Fibroblast of lung (primary cell): ENCODE data around the gene FHIT. TPM values are rescaled to one million over a fixed set of nuclear protein-coding genes. Genes with fewer than 3 reads are reported as not detected.

Experiments used
- DNase-seq, 2 donors: peaks; one replicate each; pipeline versions ENCODE4 v3.0.0 to v3.0.0-alpha.2; 2010; ENCODE audit warnings: low read depth in 2 of 2
- H2AFZ ChIP-seq: 2 replicates; pipeline ENCODE4 v1.5.1; 2012; ENCODE audit warnings: low read length, control low read depth, inconsistent platforms
- H3K27ac ChIP-seq: 2 replicates; pipeline ENCODE4 v1.5.1; 2011; ENCODE audit warnings: low read length, control low read depth; ENCODE audit not compliant: insufficient read depth
- H3K27me3 ChIP-seq: 2 replicates; pipeline ENCODE4 v1.5.1; 2011; ENCODE audit warnings: mild to moderate bottlenecking, low read length; ENCODE audit not compliant: control insufficient read depth, insufficient read depth
- H3K36me3 ChIP-seq: 2 replicates; pipeline ENCODE4 v1.5.1; 2011; ENCODE audit warnings: low read length; ENCODE audit not compliant: control insufficient read depth, insufficient read depth
- H3K4me1 ChIP-seq: 2 replicates; pipeline ENCODE4 v1.5.1; 2011; ENCODE audit warnings: low read length; ENCODE audit not compliant: control insufficient read depth, insufficient read depth; ENCODE audit errors: extremely low read depth
- H3K4me2 ChIP-seq: 2 replicates; pipeline ENCODE4 v1.5.1; 2011; ENCODE audit warnings: low read length, control low read depth; ENCODE audit not compliant: insufficient read depth; ENCODE audit errors: extremely low read depth
- H3K4me3 ChIP-seq, 4 experiments: fragments of 200-600 bp in 1 of 4; sonication (generic) in 1 of 4; replicated peaks in 1 of 4; 2 replicates each; pipeline ENCODE4 v1.5.1; 2011 to 2016; ENCODE audit warnings: low read length in 4 of 4, low read depth in 3 of 4, mild to moderate bottlenecking in 3 of 4, control low read depth in 2 of 4, inconsistent platforms in 1 of 4, mixed read lengths in 1 of 4; ENCODE audit not compliant: insufficient read depth in 1 of 4; ENCODE audit errors: control extremely low read depth in 1 of 4
- H3K79me2 ChIP-seq: 2 replicates; pipeline ENCODE4 v1.5.1; 2012; ENCODE audit warnings: mild to moderate bottlenecking, low read length, inconsistent platforms; ENCODE audit not compliant: control insufficient read depth, insufficient read depth
- H3K9ac ChIP-seq: 2 replicates; pipeline ENCODE4 v1.5.1; 2011; ENCODE audit warnings: mild to moderate bottlenecking, low read length, control low read depth; ENCODE audit not compliant: insufficient read depth
- H3K9me3 ChIP-seq: 2 replicates; pipeline ENCODE4 v1.5.1; 2012; ENCODE audit warnings: low read depth, low read length; ENCODE audit not compliant: control insufficient read depth, insufficient read depth
- H4K20me1 ChIP-seq: 2 replicates; pipeline ENCODE4 v1.5.1; 2011; ENCODE audit warnings: low read length; ENCODE audit not compliant: control insufficient read depth, insufficient read depth; ENCODE audit errors: extremely low read depth
- EZH2 ChIP-seq: IDR thresholded peaks from 2 replicates; pipeline ENCODE4 v1.5.1; 2012; ENCODE audit warnings: low read length, control low read depth, mild to moderate bottlenecking; ENCODE audit errors: missing control alignments
- polyA plus RNA-seq, 2 donors: library from polyadenylated mRNA; depleted of rRNA in 1 of 2; stranded (reverse) in 1 of 2; unstranded in 1 of 2; fragments of >200 nt; gene quantifications; 2 replicates each; pipeline ENCODE4 v1.2.1, GENCODE V29; 2011 to 2012; ENCODE audit warnings: missing spikeins in 1 of 2
- total RNA-seq: library from RNA; depleted of rRNA; stranded (reverse); fragments of >200 nt; gene quantifications from 2 replicates; pipeline ENCODE4 v1.2.1, GENCODE V29; 2014
- TF ChIP-seq, protein P1 (sequence below), 2 donors: IDR thresholded peaks in 1 of 2; conservative IDR thresholded peaks in 1 of 2; 1 replicate in 1 of 2; 2 replicates in 1 of 2; pipeline ENCODE4 v1.5.1; 2011 to 2012; ENCODE audit warnings: low read length in 2 of 2, control low read depth in 1 of 2, inconsistent platforms in 1 of 2, low read depth in 1 of 2, mild to moderate bottlenecking in 1 of 2

The FHIT gene
- total and polyA plus RNA-seq, 2 donors (not counting 1 experiment from before 2014, with no cell fraction given) = 0.79 to 2.1 TPM

- no peaks in the 10 kb centered on the region for H3K36me3 ChIP-seq
- H3K27ac ChIP-seq = no peak overlapping the region
- H3K4me3 ChIP-seq = no peak overlapping the region
- H3K4me2 ChIP-seq = no peak overlapping the region
- H2AFZ ChIP-seq = no peak overlapping the region
- H3K79me2 ChIP-seq = no peaks in the 10 kb centered on the region
- H3K4me1 ChIP-seq = no peaks in the 10 kb centered on the region
- no peaks in the 10 kb centered on the region for H3K27me3 ChIP-seq
- no peak overlapping the region for H3K9ac ChIP-seq
- H3K9me3 ChIP-seq = no peaks in the 10 kb centered on the region
- TF ChIP-seq, protein P1, sequence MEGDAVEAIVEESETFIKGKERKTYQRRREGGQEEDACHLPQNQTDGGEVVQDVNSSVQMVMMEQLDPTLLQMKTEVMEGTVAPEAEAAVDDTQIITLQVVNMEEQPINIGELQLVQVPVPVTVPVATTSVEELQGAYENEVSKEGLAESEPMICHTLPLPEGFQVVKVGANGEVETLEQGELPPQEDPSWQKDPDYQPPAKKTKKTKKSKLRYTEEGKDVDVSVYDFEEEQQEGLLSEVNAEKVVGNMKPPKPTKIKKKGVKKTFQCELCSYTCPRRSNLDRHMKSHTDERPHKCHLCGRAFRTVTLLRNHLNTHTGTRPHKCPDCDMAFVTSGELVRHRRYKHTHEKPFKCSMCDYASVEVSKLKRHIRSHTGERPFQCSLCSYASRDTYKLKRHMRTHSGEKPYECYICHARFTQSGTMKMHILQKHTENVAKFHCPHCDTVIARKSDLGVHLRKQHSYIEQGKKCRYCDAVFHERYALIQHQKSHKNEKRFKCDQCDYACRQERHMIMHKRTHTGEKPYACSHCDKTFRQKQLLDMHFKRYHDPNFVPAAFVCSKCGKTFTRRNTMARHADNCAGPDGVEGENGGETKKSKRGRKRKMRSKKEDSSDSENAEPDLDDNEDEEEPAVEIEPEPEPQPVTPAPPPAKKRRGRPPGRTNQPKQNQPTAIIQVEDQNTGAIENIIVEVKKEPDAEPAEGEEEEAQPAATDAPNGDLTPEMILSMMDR (conservative IDR thresholded peaks at IDR 0.05 in 1 of 2, IDR thresholded peaks at IDR 0.05 in 1 of 2; ENCODE audit: low read depth in 1 of 2, low read length in 2 of 2) = no peak
- TF ChIP-seq EZH2 = no peak
- no peaks in the 10 kb centered on the region for H4K20me1 ChIP-seq
- DNase-seq = no peak
Measured at GRCh38 chr3:60424034-60424433, 827.2 kb downstream of the FHIT start.

DNA sequence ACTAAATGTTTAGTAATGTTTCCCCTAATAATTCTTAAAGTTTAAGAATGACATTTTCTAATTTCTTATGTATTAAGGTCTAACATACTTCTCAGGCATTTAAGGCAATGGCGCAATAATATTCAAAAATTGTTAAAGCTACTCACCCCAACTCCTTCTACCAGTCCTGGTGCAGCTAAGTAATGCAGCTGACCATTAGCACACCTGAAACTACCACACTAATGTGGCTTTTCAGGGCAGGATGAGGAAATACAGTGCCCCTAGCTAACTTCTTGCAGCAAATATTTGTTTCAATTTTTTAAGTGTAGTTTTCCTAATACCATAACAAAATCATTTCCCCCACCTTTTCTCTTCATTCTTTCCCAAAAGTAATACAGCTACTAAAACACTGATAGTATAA is 827.7 kb downstream of the FHIT start:
- H2AFZ ChIP-seq = no peak overlapping the region
- no peak overlapping the region for H3K4me3 ChIP-seq
- H3K27me3 ChIP-seq = no peaks in the 10 kb centered on the region
- H3K27ac ChIP-seq = no peak overlapping the region
- no peak overlapping the region for H3K4me2 ChIP-seq
- H3K79me2 ChIP-seq = no peaks in the 10 kb centered on the region
- H4K20me1 ChIP-seq = no peaks in the 10 kb centered on the region
- H3K4me1 ChIP-seq = no peaks in the 10 kb centered on the region
- no peaks in the 10 kb centered on the region for H3K9me3 ChIP-seq
- no peak for DNase-seq
- H3K9ac ChIP-seq = no peak overlapping the region
- H3K36me3 ChIP-seq = no peaks in the 10 kb centered on the region
- TF ChIP-seq, protein P1 (conservative IDR thresholded peaks at IDR 0.05 in 1 of 2, IDR thresholded peaks at IDR 0.05 in 1 of 2; ENCODE audit: low read depth in 1 of 2, low read length in 2 of 2) = no peak
- TF ChIP-seq EZH2 = no peak

- no peaks in the 10 kb centered on the region for H3K79me2 ChIP-seq
- DNase-seq = no peak
- H3K27ac ChIP-seq = no peak overlapping the region
- H3K27me3 ChIP-seq = no peaks in the 10 kb centered on the region
- no peaks in the 10 kb centered on the region for H4K20me1 ChIP-seq
- no peak overlapping the region for H2AFZ ChIP-seq
- H3K9me3 ChIP-seq = no peaks in the 10 kb centered on the region
- no peak overlapping the region for H3K4me3 ChIP-seq
- H3K36me3 ChIP-seq = no peaks in the 10 kb centered on the region
- H3K9ac ChIP-seq = no peak overlapping the region
- no peak for TF ChIP-seq EZH2
- TF ChIP-seq, protein P1 (conservative IDR thresholded peaks at IDR 0.05 in 1 of 2, IDR thresholded peaks at IDR 0.05 in 1 of 2; ENCODE audit: low read depth in 1 of 2, low read length in 2 of 2) = no peak
- no peak overlapping the region for H3K4me2 ChIP-seq
- H3K4me1 ChIP-seq = no peaks in the 10 kb centered on the region
Measured at GRCh38 chr3:60421749-60422446, 829.4 kb downstream of the FHIT start.
